ENCODE measurements around the gene FRG2C.
"Not testable (repeated sequence)": the region's sequence is repeated elsewhere in the genome, so short reads cannot be mapped to it uniquely, and the experiment has no call there.

Gene FRG2C

GRCh38 chr3:75669348-75670297 lies 5.5 kb downstream of the FRG2C start:
- not testable (repeated sequence) for DNase-seq (ENCODE audit: low read depth)

- peak; percentile 66 for DNase-seq (ENCODE audit: low read depth)
Measured at GRCh38 chr3:75670298-75671286, 6.5 kb downstream of the FRG2C start.

GRCh38 chr3:75671287-75672139 lies 7.4 kb downstream of the FRG2C start:
- not testable (repeated sequence) for DNase-seq (ENCODE audit: low read depth)

DNA sequence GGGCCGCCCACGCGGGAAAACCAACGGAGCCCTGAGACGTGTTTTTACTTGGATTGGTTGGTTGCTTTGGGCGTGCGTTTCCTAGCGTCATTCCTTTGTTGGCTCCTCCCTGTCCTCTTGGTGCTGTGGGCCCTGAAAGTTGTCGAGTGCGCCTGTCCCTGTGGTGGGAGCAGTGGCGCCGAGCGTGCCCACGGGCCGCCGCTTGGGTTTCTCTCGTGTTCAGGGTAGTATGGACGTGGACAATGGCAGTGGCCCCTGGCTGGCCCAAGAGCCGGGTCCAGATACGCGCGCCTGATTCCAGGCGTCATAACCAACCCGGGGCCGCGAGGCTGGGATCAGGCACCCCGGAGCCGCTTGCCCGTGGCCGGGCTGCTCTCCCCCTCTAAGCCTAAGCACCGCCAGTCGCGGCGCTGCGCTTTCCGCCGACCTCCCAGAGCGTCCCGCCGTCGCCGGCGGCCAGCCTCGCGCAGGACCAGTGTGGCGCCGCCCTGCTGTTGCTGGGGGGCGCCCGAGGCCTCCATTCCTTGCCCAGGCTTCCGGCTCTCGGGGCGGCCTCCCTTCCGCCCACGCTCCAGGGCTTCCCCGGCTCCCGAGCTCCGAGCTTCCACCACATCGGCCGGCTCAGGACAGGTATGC lies 8.1 kb downstream of the FRG2C start:
- not testable (repeated sequence) for DNase-seq (ENCODE audit: low read depth)

GRCh38 chr3:75683965-75684364 lies 19.8 kb downstream of the FRG2C start:
- not testable (repeated sequence) for DNase-seq (ENCODE audit: low read depth)

GRCh38 chr3:75687323-75687722 lies 23.2 kb downstream of the FRG2C start:
- DNase-seq (ENCODE audit: low read depth): no peak

GRCh38 chr3:75692061-75692460 lies 27.9 kb downstream of the FRG2C start:
- DNase-seq (ENCODE audit: low read depth): no peak

All from GM04504 (cell line).